Measurements from ENCODE around the gene TMC5.

TMC5 gene

DNA sequence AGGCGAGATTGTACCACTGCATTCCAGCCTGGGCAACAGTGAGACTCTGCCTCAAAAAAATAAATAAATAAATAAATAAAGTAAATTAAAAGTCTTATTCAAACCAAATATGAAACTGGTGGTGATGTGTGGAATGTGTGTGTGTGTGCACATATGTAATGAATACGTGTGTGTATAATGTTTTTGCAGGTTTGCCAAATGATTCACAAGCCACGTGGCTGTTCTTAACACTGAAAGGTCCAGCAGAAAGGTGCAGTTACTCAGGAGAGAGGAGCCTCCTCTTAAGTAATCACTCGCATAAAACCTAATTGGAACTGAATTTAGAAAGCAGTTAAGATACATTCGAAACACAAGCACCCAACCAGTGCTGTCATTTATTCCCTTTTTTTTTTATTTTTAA, 81.3 kb downstream of the TMC5 start:
- no peak overlapping the region for H3K27ac ChIP-seq (ENCODE audit: poor library complexity, severe bottlenecking)
- ATAC-seq (ENCODE audit: low read depth): no peak

DNA sequence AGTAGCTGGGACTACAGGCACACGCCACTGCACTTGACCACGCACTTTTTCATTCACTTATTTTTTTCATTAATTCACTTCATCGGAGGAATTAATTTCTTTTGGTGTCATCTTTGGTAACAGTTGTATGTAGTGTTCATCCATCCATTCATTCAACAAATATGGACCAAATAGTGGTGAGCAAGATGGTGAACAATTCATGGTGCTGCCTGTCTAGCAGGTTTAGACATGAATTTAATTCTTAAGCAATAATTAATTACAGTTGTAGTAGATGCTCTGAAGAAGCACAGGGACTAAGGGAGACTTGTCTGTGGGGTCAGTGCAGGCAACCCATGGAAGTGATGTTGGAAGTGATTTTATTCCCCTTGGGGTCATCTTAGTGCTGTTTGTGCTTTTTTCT, 81.8 kb downstream of the TMC5 start:
- DNase-seq (ENCODE audit: low spot score): no peak
- Histone ChIP-seq H3K4me1 (ENCODE audit: insufficient read depth, poor library complexity, severe bottlenecking) (peaks cover 5% of the 10 kb centered on the region), H3K4me3 (ENCODE audit: severe bottlenecking) (no peak overlapping the region), H3K36me3 (ENCODE audit: low read depth) (peaks cover 46% of the 10 kb centered on the region), H3K27ac (ENCODE audit: poor library complexity, severe bottlenecking) (no peak overlapping the region), H3K9me3 (ENCODE audit: severe bottlenecking) (no peaks in the 10 kb centered on the region), H3K27me3 (ENCODE audit: insufficient read depth, poor library complexity, severe bottlenecking) (no peaks in the 10 kb centered on the region)
- ATAC-seq (ENCODE audit: low read depth): no peak
- TF ChIP-seq, protein P1, sequence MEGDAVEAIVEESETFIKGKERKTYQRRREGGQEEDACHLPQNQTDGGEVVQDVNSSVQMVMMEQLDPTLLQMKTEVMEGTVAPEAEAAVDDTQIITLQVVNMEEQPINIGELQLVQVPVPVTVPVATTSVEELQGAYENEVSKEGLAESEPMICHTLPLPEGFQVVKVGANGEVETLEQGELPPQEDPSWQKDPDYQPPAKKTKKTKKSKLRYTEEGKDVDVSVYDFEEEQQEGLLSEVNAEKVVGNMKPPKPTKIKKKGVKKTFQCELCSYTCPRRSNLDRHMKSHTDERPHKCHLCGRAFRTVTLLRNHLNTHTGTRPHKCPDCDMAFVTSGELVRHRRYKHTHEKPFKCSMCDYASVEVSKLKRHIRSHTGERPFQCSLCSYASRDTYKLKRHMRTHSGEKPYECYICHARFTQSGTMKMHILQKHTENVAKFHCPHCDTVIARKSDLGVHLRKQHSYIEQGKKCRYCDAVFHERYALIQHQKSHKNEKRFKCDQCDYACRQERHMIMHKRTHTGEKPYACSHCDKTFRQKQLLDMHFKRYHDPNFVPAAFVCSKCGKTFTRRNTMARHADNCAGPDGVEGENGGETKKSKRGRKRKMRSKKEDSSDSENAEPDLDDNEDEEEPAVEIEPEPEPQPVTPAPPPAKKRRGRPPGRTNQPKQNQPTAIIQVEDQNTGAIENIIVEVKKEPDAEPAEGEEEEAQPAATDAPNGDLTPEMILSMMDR (IDR thresholded peaks at IDR 0.05; ENCODE audit: poor library complexity, severe bottlenecking): no peak

More for the DNA sequence above, 81.3 kb downstream of the TMC5 start:
- H3K4me3 ChIP-seq (ENCODE audit: severe bottlenecking): no peak overlapping the region
- no peak for DNase-seq (ENCODE audit: low spot score)
- H3K36me3 ChIP-seq (ENCODE audit: low read depth): peaks cover 41% of the 10 kb centered on the region
- H3K4me1 ChIP-seq (ENCODE audit: insufficient read depth, poor library complexity, severe bottlenecking): peaks cover 5% of the 10 kb centered on the region
- no peaks in the 10 kb centered on the region for H3K9me3 ChIP-seq (ENCODE audit: severe bottlenecking)
- TF ChIP-seq, protein P1 (IDR thresholded peaks at IDR 0.05; ENCODE audit: poor library complexity, severe bottlenecking): no peak
- no peaks in the 10 kb centered on the region for H3K27me3 ChIP-seq (ENCODE audit: insufficient read depth, poor library complexity, severe bottlenecking)

DNA sequence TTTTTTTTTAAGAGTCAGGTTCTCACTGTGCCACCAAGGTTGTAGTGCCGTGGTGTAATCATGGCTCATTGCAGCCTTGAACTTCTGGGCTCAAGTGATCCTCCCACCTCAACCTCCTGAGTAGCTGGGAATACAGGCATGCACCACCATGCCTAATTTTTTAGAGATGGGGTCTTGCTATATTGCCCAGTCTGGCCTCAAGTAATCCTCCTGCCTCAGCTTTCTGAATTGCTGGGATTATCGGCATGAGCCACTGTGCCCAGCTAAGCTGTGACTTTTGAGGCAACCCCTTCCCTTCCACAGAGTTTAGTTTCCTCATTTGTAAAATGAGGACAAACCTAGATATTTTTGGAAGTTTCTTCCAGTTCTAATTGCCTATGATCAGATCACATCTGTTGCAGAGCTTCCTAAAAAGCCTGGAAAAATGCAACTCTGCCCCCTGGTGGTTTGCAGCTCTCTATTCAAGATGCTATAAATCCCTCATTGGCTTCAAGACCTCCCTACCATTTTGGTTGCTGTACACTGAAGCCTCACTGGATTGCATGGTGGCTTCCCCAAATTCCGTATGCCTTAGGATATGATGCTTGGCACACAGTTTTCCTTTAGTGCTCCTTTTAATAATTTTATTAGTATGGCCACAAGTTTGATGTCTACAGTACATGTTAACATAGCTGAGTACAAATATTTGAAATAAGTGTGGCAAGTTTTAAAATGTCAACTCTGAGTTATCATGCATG, 84.9 kb downstream of the TMC5 start:
- H3K27me3 ChIP-seq (ENCODE audit: insufficient read depth, poor library complexity, severe bottlenecking): no peaks in the 10 kb centered on the region
- TF ChIP-seq, protein P1 (IDR thresholded peaks at IDR 0.05; ENCODE audit: poor library complexity, severe bottlenecking): peak; percentile 82
- H3K36me3 ChIP-seq (ENCODE audit: low read depth): peaks cover 76% of the 10 kb centered on the region
- H3K4me1 ChIP-seq (ENCODE audit: insufficient read depth, poor library complexity, severe bottlenecking): peaks cover 5% of the 10 kb centered on the region
- ATAC-seq (ENCODE audit: low read depth): peak; percentile 78
- H3K4me3 ChIP-seq (ENCODE audit: severe bottlenecking): no peak overlapping the region
- DNase-seq (ENCODE audit: low spot score): no peak
- H3K9me3 ChIP-seq (ENCODE audit: severe bottlenecking): no peaks in the 10 kb centered on the region
- H3K27ac ChIP-seq (ENCODE audit: poor library complexity, severe bottlenecking): no peak overlapping the region

DNA sequence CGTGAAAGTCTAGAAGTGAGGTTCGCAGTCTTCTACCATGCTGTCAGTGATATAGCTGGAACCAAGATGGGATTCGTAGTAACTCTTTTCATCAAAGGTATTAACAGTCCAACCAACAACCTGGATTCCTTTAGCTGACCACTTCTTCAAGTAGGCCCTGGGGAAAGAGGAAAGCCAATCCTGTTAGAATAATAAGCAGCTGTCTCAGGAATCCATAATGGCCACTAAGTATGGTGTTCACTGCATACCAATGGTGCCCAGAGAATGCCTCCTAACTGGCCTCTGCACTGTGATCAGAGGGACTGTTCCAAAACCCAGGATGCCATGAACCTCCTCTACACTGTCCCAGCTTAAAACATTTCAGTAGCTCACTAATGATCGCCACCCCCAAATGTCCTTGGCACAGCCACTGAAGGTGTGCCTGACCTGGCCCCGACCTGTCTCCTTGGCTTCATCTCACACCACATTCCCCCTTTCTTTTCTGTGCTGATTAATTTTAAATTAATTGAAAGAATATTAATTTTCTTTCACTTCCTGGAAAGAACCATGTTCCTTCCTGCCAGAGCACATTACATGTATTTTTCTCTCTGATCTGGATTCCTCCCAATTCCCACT, 85.9 kb downstream of the TMC5 start:
- Histone ChIP-seq H3K27me3 (ENCODE audit: insufficient read depth, poor library complexity, severe bottlenecking) (no peaks in the 10 kb centered on the region), H3K4me1 (ENCODE audit: insufficient read depth, poor library complexity, severe bottlenecking) (peaks cover 5% of the 10 kb centered on the region), H3K4me3 (ENCODE audit: severe bottlenecking) (no peak overlapping the region), H3K9me3 (ENCODE audit: severe bottlenecking) (no peaks in the 10 kb centered on the region), H3K27ac (ENCODE audit: poor library complexity, severe bottlenecking) (no peak overlapping the region), H3K36me3 (ENCODE audit: low read depth) (peaks cover 83% of the 10 kb centered on the region)
- TF ChIP-seq, protein P1 (IDR thresholded peaks at IDR 0.05; ENCODE audit: poor library complexity, severe bottlenecking): no peak
- DNase-seq (ENCODE audit: low spot score): no peak
- ATAC-seq (ENCODE audit: low read depth): no peak

All from RWPE2 (cell line).